GM12864 (cell line): ENCODE measurements around the gene EAPP.
"Not testable (repeated sequence)": the region's sequence is repeated elsewhere in the genome, so short reads cannot be mapped to it uniquely, and the experiment has no call there.

Experiments used
- DNase-seq: peaks from one replicate; pipeline ENCODE4 v3.0.0-alpha.2; 2011; ENCODE audit warnings: low read depth
- H3K4me3 ChIP-seq: 2 replicates; pipeline ENCODE4 v1.5.1; 2011; ENCODE audit warnings: mild to moderate bottlenecking, low read depth, low read length, control low read depth
- CTCF ChIP-seq: IDR thresholded peaks from 2 replicates; pipeline ENCODE4 v1.5.1; 2011; ENCODE audit warnings: low read depth, mild to moderate bottlenecking, moderate library complexity, low read length, control low read depth, inconsistent platforms; ENCODE audit errors: missing control alignments

The EAPP gene

GRCh38 chr14:34538871-34539406 is 562 bp downstream of the EAPP start:
- TF ChIP-seq CTCF = no peak
- H3K4me3 ChIP-seq = peak overlapping the region; percentile 99
- no peak for DNase-seq

GRCh38 chr14:34538096-34538495 is 1.4 kb downstream of the EAPP start:
- not testable (repeated sequence) for DNase-seq, H3K4me3 ChIP-seq

- no peak overlapping the region for H3K4me3 ChIP-seq
- DNase-seq = no peak
- no peak for TF ChIP-seq CTCF
These were observed 1.9 kb downstream of the EAPP start for GRCh38 chr14:34537677-34538009.

- TF ChIP-seq CTCF = no peak
- DNase-seq = no peak
- no peak overlapping the region for H3K4me3 ChIP-seq
These were observed 2.4 kb downstream of the EAPP start for GRCh38 chr14:34536951-34537676.

GRCh38 chr14:34527591-34527990 is 11.9 kb downstream of the EAPP start:
- DNase-seq = no peak
- TF ChIP-seq CTCF = no peak
- H3K4me3 ChIP-seq = no peak overlapping the region

- not testable (repeated sequence) for H3K4me3 ChIP-seq, DNase-seq
These were observed 15.3 kb downstream of the EAPP start for GRCh38 chr14:34524216-34524615.

- DNase-seq = no peak
- no peak for TF ChIP-seq CTCF
- H3K4me3 ChIP-seq = no peak overlapping the region
These were observed 17.0 kb downstream of the EAPP start for GRCh38 chr14:34522496-34522895.

GRCh38 chr14:34521071-34521470 is 18.4 kb downstream of the EAPP start:
- not testable (repeated sequence) for H3K4me3 ChIP-seq, DNase-seq

- H3K4me3 ChIP-seq, DNase-seq: not testable (repeated sequence)
These were observed 19.1 kb downstream of the EAPP start for GRCh38 chr14:34520304-34520970.
